ENCODE data around the gene DPYSL4. TPM values are rescaled to one million over a fixed set of nuclear protein-coding genes. Genes with fewer than 3 reads are reported as not detected.

Gene DPYSL4
- total RNA-seq, 4 donors from 2014 or later = 0.79 TPM; not detected in 3

- no peaks in the 10 kb centered on the region for H3K4me1 ChIP-seq
- peaks cover 11% of the 10 kb centered on the region for H3K27me3 ChIP-seq
- TF ChIP-seq EP300 (IDR thresholded peaks at IDR 0.05; ENCODE audit: low read depth) = no peak
- TF ChIP-seq CTCF (IDR thresholded peaks at IDR 0.05) = no peak
- TF ChIP-seq POLR2A (IDR thresholded peaks at IDR 0.05) = no peak
- TF ChIP-seq POLR2AphosphoS5 (IDR thresholded peaks at IDR 0.05) = no peak
- no peak for DNase-seq
- intact Hi-C loops (cut with DNase I; ENCODE audit: low total_unique reads) = no loop called here
- 75% methylated on average over 21 of the region's 21 CpGs; no CpG with 5 or more reads in 1 of the 2 donors for WGBS, 2 donors (ENCODE audit: low coverage in 1 of 2)
- no peak overlapping the region for H3K4me3 ChIP-seq
- no peak overlapping the region for H3K27ac ChIP-seq
- in situ Hi-C loops (cut with MboI; ENCODE audit: low pct_ligation_motif_present in 1 of 4, low pct_unique_long_range_greater_than_20kb in 1 of 4, low sequenced_read_pairs in 3 of 4) = no loop called here
- no peaks in the 10 kb centered on the region for H3K36me3 ChIP-seq
- H3K9me3 ChIP-seq = no peaks in the 10 kb centered on the region
These were observed 7.3 kb downstream of the DPYSL4 start for GRCh38 chr10:132193907-132194552.

GRCh38 chr10:132194726-132195125, 8.0 kb downstream of the DPYSL4 start:
- no peak overlapping the region for H3K27ac ChIP-seq
- no peaks in the 10 kb centered on the region for H3K4me1 ChIP-seq
- TF ChIP-seq POLR2A (IDR thresholded peaks at IDR 0.05) (no peak), POLR2AphosphoS5 (IDR thresholded peaks at IDR 0.05) (no peak), CTCF (IDR thresholded peaks at IDR 0.05) (no peak), EP300 (IDR thresholded peaks at IDR 0.05; ENCODE audit: low read depth) (no peak)
- WGBS, 2 donors (ENCODE audit: low coverage in 1 of 2) = 95 to 96% methylated on average over 5 to 15 of the region's 15 CpGs
- H3K36me3 ChIP-seq = no peaks in the 10 kb centered on the region
- intact Hi-C loops (cut with DNase I; ENCODE audit: low total_unique reads) = no loop called here
- no peak overlapping the region for H3K4me3 ChIP-seq
- peaks cover 4% of the 10 kb centered on the region for H3K27me3 ChIP-seq
- DNase-seq = no peak
- no peaks in the 10 kb centered on the region for H3K9me3 ChIP-seq
- in situ Hi-C loops (cut with MboI; ENCODE audit: low pct_ligation_motif_present in 1 of 4, low pct_unique_long_range_greater_than_20kb in 1 of 4, low sequenced_read_pairs in 3 of 4) = no loop called here

GRCh38 chr10:132195366-132196075, 8.8 kb downstream of the DPYSL4 start:
- in situ Hi-C loops (cut with MboI; ENCODE audit: low pct_ligation_motif_present in 1 of 4, low pct_unique_long_range_greater_than_20kb in 1 of 4, low sequenced_read_pairs in 3 of 4) = no loop called here
- intact Hi-C loops (cut with DNase I; ENCODE audit: low total_unique reads) = no loop called here

GRCh38 chr10:132196178-132197113, 9.7 kb downstream of the DPYSL4 start:
- no peak for DNase-seq
- no peaks in the 10 kb centered on the region for H3K27me3 ChIP-seq
- no peak overlapping the region for H3K4me3 ChIP-seq
- no peaks in the 10 kb centered on the region for H3K36me3 ChIP-seq
- in situ Hi-C loops (cut with MboI; ENCODE audit: low pct_ligation_motif_present in 1 of 4, low pct_unique_long_range_greater_than_20kb in 1 of 4, low sequenced_read_pairs in 3 of 4) (no loop called here), intact Hi-C loops (cut with DNase I; ENCODE audit: low total_unique reads) (no loop called here)
- TF ChIP-seq EP300 (IDR thresholded peaks at IDR 0.05; ENCODE audit: low read depth) (no peak), POLR2A (IDR thresholded peaks at IDR 0.05) (no peak), CTCF (IDR thresholded peaks at IDR 0.05) (no peak), POLR2AphosphoS5 (IDR thresholded peaks at IDR 0.05) (no peak)
- no peaks in the 10 kb centered on the region for H3K4me1 ChIP-seq
- 83% methylated on average over 24 of the region's 30 CpGs; no CpG with 5 or more reads in 1 of the 2 donors for WGBS, 2 donors (ENCODE audit: low coverage in 1 of 2)
- no peaks in the 10 kb centered on the region for H3K9me3 ChIP-seq
- no peak overlapping the region for H3K27ac ChIP-seq

More at GRCh38 chr10:132195366-132196075, 8.8 kb downstream of the DPYSL4 start:
- no peak for DNase-seq
- TF ChIP-seq POLR2A (IDR thresholded peaks at IDR 0.05) = no peak
- Histone ChIP-seq H3K27ac (no peak overlapping the region), H3K9me3 (no peaks in the 10 kb centered on the region), H3K27me3 (no peaks in the 10 kb centered on the region), H3K4me3 (no peak overlapping the region), H3K36me3 (no peaks in the 10 kb centered on the region), H3K4me1 (no peaks in the 10 kb centered on the region)
- WGBS, 2 donors (ENCODE audit: low coverage in 1 of 2) = 89 to 100% methylated on average over 2 to 10 of the region's 13 CpGs
